WERI-Rb-1 (cell line): ENCODE data around the gene HILPDA.
"Not testable (repeated sequence)": the region's sequence is repeated elsewhere in the genome, so short reads cannot be mapped to it uniquely, and the experiment has no call there.

Experiments
- DNase-seq: peaks from one replicate; pipeline ENCODE4 v3.0.0-alpha.2; 2020
- H3K27ac ChIP-seq: fragments of 250-450 bp; sonication (Bioruptor Pico); 2 replicates; pipeline ENCODE4 v1.5.1; 2020; ENCODE audit warnings: mild to moderate bottlenecking, moderate library complexity
- H3K27me3 ChIP-seq: fragments of 250-450 bp; sonication (Bioruptor Pico); 2 replicates; pipeline ENCODE4 v1.5.1; 2021; ENCODE audit warnings: mild to moderate bottlenecking, low read depth, moderate library complexity; ENCODE audit not compliant: insufficient read depth, severe bottlenecking
- H3K36me3 ChIP-seq: fragments of 250-450 bp; sonication (Bioruptor Pico); 2 replicates; pipeline ENCODE4 v1.5.1; 2020; ENCODE audit warnings: mild to moderate bottlenecking, moderate library complexity
- H3K4me3 ChIP-seq: 2 replicates; pipeline ENCODE4 v1.5.1; 2011; ENCODE audit warnings: low read depth, mild to moderate bottlenecking, control low read depth, low read length
- H3K9me3 ChIP-seq: fragments of 250-450 bp; sonication (Bioruptor Pico); 2 replicates; pipeline ENCODE4 v1.5.1; 2021; ENCODE audit warnings: mild to moderate bottlenecking, moderate library complexity; ENCODE audit not compliant: severe bottlenecking
- CTCF ChIP-seq: IDR thresholded peaks from 2 replicates; pipeline ENCODE4 v1.5.1; 2011; ENCODE audit warnings: low read depth, mild to moderate bottlenecking, control low read depth, inconsistent platforms, low read length

The HILPDA gene

GRCh38 chr7:128459394-128459878, 3.8 kb downstream of the HILPDA start:
- H3K27ac ChIP-seq: no peak overlapping the region
- H3K27me3 ChIP-seq: no peaks in the 10 kb centered on the region
- DNase-seq: peak; percentile 74
- peaks cover 2% of the 10 kb centered on the region for H3K9me3 ChIP-seq
- H3K36me3 ChIP-seq: peaks cover 49% of the 10 kb centered on the region
- no peak overlapping the region for H3K4me3 ChIP-seq
- TF ChIP-seq CTCF: peak; percentile 85

GRCh38 chr7:128462460-128462859, 6.8 kb downstream of the HILPDA start:
- Histone ChIP-seq H3K36me3 (peaks cover 43% of the 10 kb centered on the region), H3K27me3 (no peaks in the 10 kb centered on the region), H3K9me3 (peaks cover 2% of the 10 kb centered on the region), H3K27ac (no peak overlapping the region), H3K4me3 (no peak overlapping the region)
- no peak for DNase-seq
- no peak for TF ChIP-seq CTCF

- H3K9me3 ChIP-seq, H3K4me3 ChIP-seq, H3K27ac ChIP-seq, H3K27me3 ChIP-seq, DNase-seq: not testable (repeated sequence)
- peaks cover 34% of the 10 kb centered on the region for H3K36me3 ChIP-seq
Observed at GRCh38 chr7:128463345-128463744, 7.7 kb downstream of the HILPDA start.

GRCh38 chr7:128463933-128464332, 8.3 kb downstream of the HILPDA start:
- not testable (repeated sequence) for DNase-seq
- peaks cover 29% of the 10 kb centered on the region for H3K36me3 ChIP-seq

GRCh38 chr7:128466871-128467270, 11.2 kb downstream of the HILPDA start:
- H3K9me3 ChIP-seq, H3K27ac ChIP-seq, DNase-seq, H3K27me3 ChIP-seq, H3K4me3 ChIP-seq: not testable (repeated sequence)
- H3K36me3 ChIP-seq: peaks cover 14% of the 10 kb centered on the region

More at GRCh38 chr7:128463933-128464332, 8.3 kb downstream of the HILPDA start:
- not testable (repeated sequence) for H3K27me3 ChIP-seq, H3K9me3 ChIP-seq, H3K4me3 ChIP-seq
- peak overlapping the region; percentile 73 for H3K27ac ChIP-seq

GRCh38 chr7:128476402-128477335, 21.0 kb downstream of the HILPDA start, which contains the start of gene METTL2B:
METTL2B (plus strand) TSS chr7:128476748; CDS start chr7:128476766, 18 bp downstream.
- H3K9me3 ChIP-seq, H3K36me3 ChIP-seq, H3K27me3 ChIP-seq: not testable (repeated sequence)
- peak; percentile 66 for TF ChIP-seq CTCF
- peak; percentile 97 for DNase-seq
- Histone ChIP-seq H3K4me3 (peak within 1 kb of the TSS; percentile 88), H3K27ac (peak within 1 kb of the TSS; percentile 87)

GRCh38 chr7:128477336-128477690, 21.6 kb downstream of the HILPDA start:
- not testable (repeated sequence) for H3K27me3 ChIP-seq, H3K9me3 ChIP-seq, DNase-seq, H3K36me3 ChIP-seq
- Histone ChIP-seq H3K27ac (peak overlapping the region; percentile 87), H3K4me3 (peak overlapping the region; percentile 88)

GRCh38 chr7:128479082-128479481, 23.4 kb downstream of the HILPDA start:
- not testable (repeated sequence) for H3K36me3 ChIP-seq, DNase-seq, H3K4me3 ChIP-seq, H3K27me3 ChIP-seq, H3K9me3 ChIP-seq, H3K27ac ChIP-seq

- DNase-seq, H3K4me3 ChIP-seq, H3K27me3 ChIP-seq, H3K27ac ChIP-seq, H3K9me3 ChIP-seq: not testable (repeated sequence)
- H3K36me3 ChIP-seq: peaks cover 11% of the 10 kb centered on the region
Observed at GRCh38 chr7:128488134-128488533, 32.5 kb downstream of the HILPDA start.
